GM23338 (cell line): ENCODE measurements around the gene BLOC1S6.
A peak's percentile ranks its signal among the peaks of the same experiment; 100 is the strongest.

ENCODE experiments used
- CREB1 ChIP-seq: fragments of 250-450 bp; sonication (Bioruptor Pico); IDR thresholded peaks from 2 replicates; pipeline ENCODE4 v1.5.0; 2020; ENCODE audit warnings: low read depth, mild to moderate bottlenecking, moderate library complexity
- EZH2 ChIP-seq: fragments of 200-600 bp; sonication (generic); IDR thresholded peaks from one replicate; pipeline ENCODE4 v1.8.0; 2017; ENCODE audit warnings: antibody characterized with exemption, mild to moderate bottlenecking, low read depth; ENCODE audit not compliant: unreplicated experiment
- JUNB ChIP-seq: IDR thresholded peaks from one replicate; pipeline ENCODE4 v1.6.1; 2016; ENCODE audit warnings: antibody characterized with exemption; ENCODE audit not compliant: unreplicated experiment
- POLR2AphosphoS5 ChIP-seq: IDR thresholded peaks from 2 replicates; pipeline ENCODE4 v1.6.1; 2016; ENCODE audit warnings: antibody characterized with exemption, low read depth
- ZNF114 ChIP-seq: fragments of 250-450 bp; sonication (Bioruptor Pico); IDR thresholded peaks from 2 replicates; pipeline ENCODE4 v1.5.0; 2020; ENCODE audit warnings: mild to moderate bottlenecking, moderate library complexity
- TF ChIP-seq, protein P1 (sequence below), 2 experiments: fragments of 200-600 bp in 1 of 2; sonication (generic) in 1 of 2; conservative IDR thresholded peaks; 2 replicates each; pipeline versions ENCODE4 v1.5.1 to v1.6.1; 2016 to 2017; ENCODE audit warnings: antibody characterized with exemption in 2 of 2, low read depth in 2 of 2, mild to moderate bottlenecking in 2 of 2, moderate library complexity in 1 of 2
- TF ChIP-seq, protein P2 (sequence below): IDR thresholded peaks from one replicate; pipeline ENCODE4 v1.6.1; 2018; ENCODE audit warnings: antibody characterized with exemption; ENCODE audit not compliant: unreplicated experiment

DNA sequence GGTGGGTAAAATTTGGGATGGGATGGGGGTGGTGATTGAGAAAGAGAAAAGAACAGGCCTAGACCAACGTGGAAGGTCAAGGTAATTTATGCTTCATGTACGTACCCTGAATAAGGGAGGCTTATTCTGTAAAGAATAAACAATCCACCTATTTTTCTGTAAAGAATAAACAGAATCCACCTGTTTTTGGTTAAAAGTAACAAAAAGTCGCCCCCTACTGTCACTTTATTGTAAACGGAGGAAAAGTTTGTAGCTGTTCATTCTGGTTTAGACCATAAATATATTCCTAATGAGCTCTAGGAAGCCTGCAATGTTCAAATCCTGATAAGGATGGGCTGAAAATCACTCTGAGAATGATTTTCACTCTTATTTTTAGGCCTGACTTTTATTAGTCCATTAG, 24.1 kb downstream of the BLOC1S6 start:
- no peak for TF ChIP-seq JUNB
- TF ChIP-seq, protein P1, sequence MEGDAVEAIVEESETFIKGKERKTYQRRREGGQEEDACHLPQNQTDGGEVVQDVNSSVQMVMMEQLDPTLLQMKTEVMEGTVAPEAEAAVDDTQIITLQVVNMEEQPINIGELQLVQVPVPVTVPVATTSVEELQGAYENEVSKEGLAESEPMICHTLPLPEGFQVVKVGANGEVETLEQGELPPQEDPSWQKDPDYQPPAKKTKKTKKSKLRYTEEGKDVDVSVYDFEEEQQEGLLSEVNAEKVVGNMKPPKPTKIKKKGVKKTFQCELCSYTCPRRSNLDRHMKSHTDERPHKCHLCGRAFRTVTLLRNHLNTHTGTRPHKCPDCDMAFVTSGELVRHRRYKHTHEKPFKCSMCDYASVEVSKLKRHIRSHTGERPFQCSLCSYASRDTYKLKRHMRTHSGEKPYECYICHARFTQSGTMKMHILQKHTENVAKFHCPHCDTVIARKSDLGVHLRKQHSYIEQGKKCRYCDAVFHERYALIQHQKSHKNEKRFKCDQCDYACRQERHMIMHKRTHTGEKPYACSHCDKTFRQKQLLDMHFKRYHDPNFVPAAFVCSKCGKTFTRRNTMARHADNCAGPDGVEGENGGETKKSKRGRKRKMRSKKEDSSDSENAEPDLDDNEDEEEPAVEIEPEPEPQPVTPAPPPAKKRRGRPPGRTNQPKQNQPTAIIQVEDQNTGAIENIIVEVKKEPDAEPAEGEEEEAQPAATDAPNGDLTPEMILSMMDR (conservative IDR thresholded peaks at IDR 0.05; ENCODE audit: low read depth in 2 of 2): peak in 1 of 2 experiments; percentile 69; a peak in 3 of 4 replicates
- TF ChIP-seq POLR2AphosphoS5: no peak
- no peak for TF ChIP-seq EZH2
- TF ChIP-seq, protein P2, sequence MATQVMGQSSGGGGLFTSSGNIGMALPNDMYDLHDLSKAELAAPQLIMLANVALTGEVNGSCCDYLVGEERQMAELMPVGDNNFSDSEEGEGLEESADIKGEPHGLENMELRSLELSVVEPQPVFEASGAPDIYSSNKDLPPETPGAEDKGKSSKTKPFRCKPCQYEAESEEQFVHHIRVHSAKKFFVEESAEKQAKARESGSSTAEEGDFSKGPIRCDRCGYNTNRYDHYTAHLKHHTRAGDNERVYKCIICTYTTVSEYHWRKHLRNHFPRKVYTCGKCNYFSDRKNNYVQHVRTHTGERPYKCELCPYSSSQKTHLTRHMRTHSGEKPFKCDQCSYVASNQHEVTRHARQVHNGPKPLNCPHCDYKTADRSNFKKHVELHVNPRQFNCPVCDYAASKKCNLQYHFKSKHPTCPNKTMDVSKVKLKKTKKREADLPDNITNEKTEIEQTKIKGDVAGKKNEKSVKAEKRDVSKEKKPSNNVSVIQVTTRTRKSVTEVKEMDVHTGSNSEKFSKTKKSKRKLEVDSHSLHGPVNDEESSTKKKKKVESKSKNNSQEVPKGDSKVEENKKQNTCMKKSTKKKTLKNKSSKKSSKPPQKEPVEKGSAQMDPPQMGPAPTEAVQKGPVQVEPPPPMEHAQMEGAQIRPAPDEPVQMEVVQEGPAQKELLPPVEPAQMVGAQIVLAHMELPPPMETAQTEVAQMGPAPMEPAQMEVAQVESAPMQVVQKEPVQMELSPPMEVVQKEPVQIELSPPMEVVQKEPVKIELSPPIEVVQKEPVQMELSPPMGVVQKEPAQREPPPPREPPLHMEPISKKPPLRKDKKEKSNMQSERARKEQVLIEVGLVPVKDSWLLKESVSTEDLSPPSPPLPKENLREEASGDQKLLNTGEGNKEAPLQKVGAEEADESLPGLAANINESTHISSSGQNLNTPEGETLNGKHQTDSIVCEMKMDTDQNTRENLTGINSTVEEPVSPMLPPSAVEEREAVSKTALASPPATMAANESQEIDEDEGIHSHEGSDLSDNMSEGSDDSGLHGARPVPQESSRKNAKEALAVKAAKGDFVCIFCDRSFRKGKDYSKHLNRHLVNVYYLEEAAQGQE: no peak
- TF ChIP-seq ZNF114 (CRISPR knock-in tag): no peak
- TF ChIP-seq CREB1 (CRISPR knock-in tag): no peak
